ENCODE data around the gene ACACA.

GRCh38 chr17:37052450-37052849, 354.2 kb downstream of the ACACA start:
- TF ChIP-seq, protein P1, sequence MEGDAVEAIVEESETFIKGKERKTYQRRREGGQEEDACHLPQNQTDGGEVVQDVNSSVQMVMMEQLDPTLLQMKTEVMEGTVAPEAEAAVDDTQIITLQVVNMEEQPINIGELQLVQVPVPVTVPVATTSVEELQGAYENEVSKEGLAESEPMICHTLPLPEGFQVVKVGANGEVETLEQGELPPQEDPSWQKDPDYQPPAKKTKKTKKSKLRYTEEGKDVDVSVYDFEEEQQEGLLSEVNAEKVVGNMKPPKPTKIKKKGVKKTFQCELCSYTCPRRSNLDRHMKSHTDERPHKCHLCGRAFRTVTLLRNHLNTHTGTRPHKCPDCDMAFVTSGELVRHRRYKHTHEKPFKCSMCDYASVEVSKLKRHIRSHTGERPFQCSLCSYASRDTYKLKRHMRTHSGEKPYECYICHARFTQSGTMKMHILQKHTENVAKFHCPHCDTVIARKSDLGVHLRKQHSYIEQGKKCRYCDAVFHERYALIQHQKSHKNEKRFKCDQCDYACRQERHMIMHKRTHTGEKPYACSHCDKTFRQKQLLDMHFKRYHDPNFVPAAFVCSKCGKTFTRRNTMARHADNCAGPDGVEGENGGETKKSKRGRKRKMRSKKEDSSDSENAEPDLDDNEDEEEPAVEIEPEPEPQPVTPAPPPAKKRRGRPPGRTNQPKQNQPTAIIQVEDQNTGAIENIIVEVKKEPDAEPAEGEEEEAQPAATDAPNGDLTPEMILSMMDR (conservative IDR thresholded peaks at IDR 0.05 in 1 of 2, IDR thresholded peaks at IDR 0.05 in 1 of 2; ENCODE audit: extremely low read depth in 1 of 2, insufficient read depth in 1 of 2, low read depth in 1 of 2, low read length in 2 of 2) = no peak
- TF ChIP-seq EZH2 (IDR thresholded peaks at IDR 0.05; ENCODE audit: borderline replicate concordance, low read length) = no peak
